Karpas-422 (cell line): ENCODE measurements around the gene TRIM10. TPM values are rescaled to one million over a fixed set of nuclear protein-coding genes. Genes with fewer than 3 reads are reported as not detected.
"Not testable (repeated sequence)": the region's sequence is repeated elsewhere in the genome, so short reads cannot be mapped to it uniquely, and the experiment has no call there.

ENCODE experiments used
- DNase-seq: peaks from one replicate; pipeline ENCODE4 v3.0.0-alpha.2; 2015
- H2AFZ ChIP-seq: fragments of 200-600 bp; sonication (generic); 2 replicates; pipeline ENCODE4 v1.6.1; 2014; ENCODE audit warnings: antibody characterized with exemption, low read length, mixed read lengths
- H3K27ac ChIP-seq: fragments of 200-600 bp; sonication (generic); 2 replicates; pipeline ENCODE4 v1.5.1; 2014; ENCODE audit warnings: mild to moderate bottlenecking, low read length, moderate library complexity
- H3K27me3 ChIP-seq: fragments of 200-600 bp; sonication (generic); 2 replicates; pipeline ENCODE4 v1.6.1; 2014; ENCODE audit warnings: low read length, mixed read lengths
- H3K36me3 ChIP-seq: fragments of 200-600 bp; sonication (generic); 2 replicates; pipeline ENCODE4 v1.6.1; 2014; ENCODE audit warnings: low read length, mixed read lengths; ENCODE audit not compliant: insufficient read depth
- H3K4me1 ChIP-seq: fragments of 200-600 bp; sonication (generic); 2 replicates; pipeline ENCODE4 v1.6.1; 2014; ENCODE audit warnings: mild to moderate bottlenecking, low read length, mixed read lengths
- H3K4me2 ChIP-seq: fragments of 200-600 bp; sonication (generic); 2 replicates; pipeline ENCODE4 v1.6.1; 2014; ENCODE audit warnings: low read length, low read depth, mild to moderate bottlenecking; ENCODE audit not compliant: poor library complexity, severe bottlenecking
- H3K4me3 ChIP-seq: fragments of 200-600 bp; sonication (generic); 2 replicates; pipeline ENCODE4 v1.5.1; 2014; ENCODE audit warnings: mild to moderate bottlenecking, antibody characterized with exemption, low read length, mixed read lengths
- H3K79me2 ChIP-seq: fragments of 200-600 bp; sonication (generic); 2 replicates; pipeline ENCODE4 v1.6.1; 2014; ENCODE audit warnings: mild to moderate bottlenecking, low read length, mixed read lengths
- H3K9ac ChIP-seq: fragments of 200-600 bp; sonication (generic); 2 replicates; pipeline ENCODE4 v1.6.0; 2014; ENCODE audit warnings: low read length
- H3K9me2 ChIP-seq: fragments of 200-600 bp; sonication (generic), shearing (Covaris generic); replicated peaks from 2 replicates; pipeline ENCODE4 v1.6.0; 2014; ENCODE audit warnings: mild to moderate bottlenecking, low read length, moderate library complexity; ENCODE audit not compliant: insufficient read depth
- H3K9me3 ChIP-seq: fragments of 300-700, 200-600 bp; sonication (generic); 2 replicates; pipeline ENCODE4 v1.6.1; 2014; ENCODE audit warnings: low read length, mixed read lengths
- H4K20me1 ChIP-seq: fragments of 200-600 bp; sonication (generic); 2 replicates; pipeline ENCODE4 v1.6.1; 2014; ENCODE audit warnings: mild to moderate bottlenecking, antibody characterized with exemption, low read length, low read depth; ENCODE audit not compliant: insufficient read depth
- total RNA-seq: library from RNA; depleted of rRNA; stranded (reverse); fragments of >200 nt; shearing (Covaris generic); gene quantifications from 2 replicates; pipeline ENCODE4 v1.2.3, GENCODE V29; 2014; ENCODE audit warnings: low replicate concordance

Gene TRIM10
- total RNA-seq, 1 experiment from 2014 or later = not detected

DNA sequence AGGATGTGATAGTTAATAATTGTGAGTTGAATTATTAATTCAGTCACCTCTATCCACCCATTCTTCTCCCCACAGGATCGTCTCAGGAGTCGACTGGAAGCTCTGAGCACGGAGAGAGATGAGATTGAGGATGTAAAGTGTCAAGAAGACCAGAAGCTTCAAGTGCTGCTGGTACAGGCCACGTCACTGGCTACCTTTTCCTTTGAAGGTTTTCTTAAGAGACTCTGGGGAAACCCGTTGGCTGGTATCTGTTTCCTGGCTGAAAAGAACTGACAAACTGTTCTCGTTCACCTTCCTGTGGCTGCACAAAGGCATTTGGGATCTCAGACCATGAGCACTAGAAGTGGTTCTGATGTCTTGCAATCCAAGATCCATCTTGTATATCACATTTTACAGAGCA, 6.1 kb upstream of the TRIM10 start:
- no peak overlapping the region for H3K4me3 ChIP-seq
- no peaks in the 10 kb centered on the region for H3K9me3 ChIP-seq
- no peak overlapping the region for H3K4me2 ChIP-seq
- H3K4me1 ChIP-seq = no peaks in the 10 kb centered on the region
- H3K27ac ChIP-seq = no peak overlapping the region
- H3K36me3 ChIP-seq = no peaks in the 10 kb centered on the region
- no peaks in the 10 kb centered on the region for H3K9me2 ChIP-seq
- no peaks in the 10 kb centered on the region for H3K79me2 ChIP-seq
- no peaks in the 10 kb centered on the region for H4K20me1 ChIP-seq
- H3K9ac ChIP-seq = no peak overlapping the region
- no peak overlapping the region for H2AFZ ChIP-seq
- no peak for DNase-seq
- no peaks in the 10 kb centered on the region for H3K27me3 ChIP-seq

DNA sequence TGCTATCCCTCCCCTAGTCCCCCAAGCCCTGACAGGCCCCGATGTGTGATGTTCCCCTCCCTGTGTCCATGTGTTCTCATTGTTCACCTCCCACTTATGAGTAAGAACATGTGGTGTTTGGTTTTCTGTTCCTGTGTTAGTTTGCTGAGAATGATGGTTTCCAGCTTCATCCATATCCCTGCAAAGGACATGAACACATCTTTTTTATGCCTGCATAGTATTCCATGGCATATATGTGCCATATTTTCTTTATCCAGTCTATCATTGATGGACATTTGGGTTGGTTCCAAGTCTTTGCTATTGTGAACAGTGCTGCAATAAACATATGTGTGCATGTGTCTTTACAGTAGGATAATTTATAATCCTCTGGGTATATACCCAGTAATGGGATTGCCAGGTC, 4.2 kb upstream of the TRIM10 start:
- H3K27me3 ChIP-seq, H4K20me1 ChIP-seq, H3K4me1 ChIP-seq, H3K79me2 ChIP-seq, H3K36me3 ChIP-seq, H3K9me2 ChIP-seq, H3K4me2 ChIP-seq, H2AFZ ChIP-seq, H3K9me3 ChIP-seq, H3K27ac ChIP-seq, H3K4me3 ChIP-seq, DNase-seq, H3K9ac ChIP-seq: not testable (repeated sequence)

DNA sequence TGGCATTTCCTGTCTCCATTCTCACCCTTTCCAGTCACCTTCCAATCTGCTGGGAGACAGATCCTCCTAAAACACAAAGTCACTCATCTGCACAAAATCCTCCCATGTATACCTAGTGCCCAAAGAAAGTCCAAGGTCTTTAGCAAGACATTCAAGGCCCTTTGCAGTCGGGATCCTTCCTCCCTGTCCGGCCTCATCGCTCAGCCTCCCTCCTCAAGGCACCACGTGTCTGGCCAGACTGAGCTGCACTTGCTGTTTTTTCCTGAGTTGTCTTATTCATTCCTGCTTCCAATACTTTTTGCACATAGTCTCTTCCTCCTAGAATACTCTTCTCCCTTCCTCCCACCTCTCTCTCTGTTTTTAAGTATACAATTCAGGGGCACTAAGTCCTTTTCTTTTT, 3.7 kb upstream of the TRIM10 start:
- H3K9ac ChIP-seq = no peak overlapping the region
- H3K4me2 ChIP-seq = no peak overlapping the region

DNA sequence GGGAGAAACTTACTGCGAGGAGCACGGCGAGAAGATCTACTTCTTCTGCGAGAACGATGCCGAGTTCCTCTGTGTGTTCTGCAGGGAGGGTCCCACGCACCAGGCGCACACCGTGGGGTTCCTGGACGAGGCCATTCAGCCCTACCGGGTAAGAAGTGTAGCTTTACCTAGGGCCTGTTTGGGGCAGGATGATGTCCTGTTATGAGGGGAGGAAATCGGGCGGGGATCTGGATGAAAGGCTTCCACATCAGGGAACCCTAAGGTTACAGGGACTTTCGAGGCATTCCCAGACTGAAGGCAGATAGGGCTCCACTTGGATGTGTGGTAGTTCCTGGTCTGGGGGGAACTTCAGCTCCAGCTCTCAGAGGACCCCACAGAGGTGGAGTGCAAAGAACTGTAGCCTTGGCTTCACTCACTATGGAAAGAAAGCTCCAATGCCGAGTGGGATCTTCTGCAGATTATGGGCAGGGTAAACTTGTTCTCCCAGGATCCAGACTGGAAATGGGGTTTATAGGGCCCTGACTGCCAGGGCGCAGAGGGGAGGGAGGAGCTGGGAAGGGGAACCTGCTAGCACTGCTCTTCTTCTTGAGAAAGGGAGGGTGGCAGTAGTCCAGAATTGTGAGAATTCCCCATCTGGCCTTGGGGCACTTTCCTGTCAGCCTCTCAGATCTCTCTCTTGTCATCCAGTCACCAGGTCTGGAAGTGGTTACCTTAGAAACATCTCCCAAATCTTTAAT, 3.1 kb upstream of the TRIM10 start:
- Histone ChIP-seq H3K27ac (no peak overlapping the region), H3K9ac (no peak overlapping the region), H3K36me3 (no peaks in the 10 kb centered on the region), H3K27me3 (no peaks in the 10 kb centered on the region), H2AFZ (no peak overlapping the region), H3K9me3 (no peaks in the 10 kb centered on the region), H3K4me1 (no peaks in the 10 kb centered on the region), H3K9me2 (no peaks in the 10 kb centered on the region), H3K4me2 (no peak overlapping the region), H3K79me2 (no peaks in the 10 kb centered on the region), H4K20me1 (no peaks in the 10 kb centered on the region), H3K4me3 (no peak overlapping the region)
- no peak for DNase-seq

More for the DNA sequence above, 3.7 kb upstream of the TRIM10 start:
- DNase-seq = no peak
- H3K4me1 ChIP-seq = no peaks in the 10 kb centered on the region
- H3K27ac ChIP-seq = no peak overlapping the region
- no peak overlapping the region for H3K4me3 ChIP-seq
- H3K79me2 ChIP-seq = no peaks in the 10 kb centered on the region
- no peaks in the 10 kb centered on the region for H3K9me2 ChIP-seq
- no peaks in the 10 kb centered on the region for H3K36me3 ChIP-seq
- H3K27me3 ChIP-seq = no peaks in the 10 kb centered on the region
- no peaks in the 10 kb centered on the region for H3K9me3 ChIP-seq
- no peaks in the 10 kb centered on the region for H4K20me1 ChIP-seq
- H2AFZ ChIP-seq = no peak overlapping the region

DNA sequence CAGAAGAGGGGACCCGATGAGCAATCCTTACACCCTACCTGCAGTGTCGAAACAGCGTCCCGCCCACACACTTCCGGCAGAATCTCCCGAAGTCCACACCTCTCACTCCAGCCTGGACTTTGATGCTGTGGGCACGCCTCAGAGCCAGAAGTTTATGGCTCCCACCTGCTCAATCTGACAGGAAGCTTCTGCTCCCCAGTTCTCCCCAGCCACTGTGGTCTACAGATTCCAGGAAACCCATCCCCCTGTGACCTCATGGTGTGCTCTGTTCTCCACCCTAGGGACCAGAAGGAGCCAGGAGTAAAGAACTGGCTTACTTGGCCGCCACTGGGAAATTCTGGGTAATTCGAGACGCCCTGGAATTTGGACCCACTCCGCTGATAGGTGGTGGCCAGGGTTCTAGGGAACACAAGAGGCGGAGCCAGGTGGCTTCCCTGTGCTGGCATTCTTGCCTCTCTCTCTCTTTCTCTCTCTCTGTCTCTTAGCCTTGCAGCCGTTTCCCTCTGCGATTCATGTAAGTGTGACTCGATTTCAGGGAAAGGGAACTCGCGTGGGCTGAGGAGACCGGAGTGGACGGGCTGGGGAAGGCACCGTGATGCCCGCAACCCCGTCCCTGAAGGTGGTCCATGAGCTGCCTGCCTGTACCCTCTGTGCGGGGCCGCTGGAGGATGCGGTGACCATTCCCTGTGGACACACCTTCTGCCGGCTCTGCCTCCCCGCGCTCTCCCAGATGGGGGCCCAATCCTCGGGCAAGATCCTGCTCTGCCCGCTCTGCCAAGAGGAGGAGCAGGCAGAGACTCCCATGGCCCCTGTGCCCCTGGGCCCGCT, 2.3 kb upstream of the TRIM10 start, which contains the start of gene TRIM15:
Gene TRIM15, plus strand, starts transcription at position 457 of the 828 bp plus-strand sequence. Its CDS starts 139 bp downstream, at position 596.
- no peak for DNase-seq
- no peak within 1 kb of the TSS for H3K9ac ChIP-seq
- H3K27ac ChIP-seq = no peak within 1 kb of the TSS
- H3K9me3 ChIP-seq = no peaks in the 10 kb centered on the region
- no peaks in the 10 kb centered on the region for H3K36me3 ChIP-seq
- no peaks in the 10 kb centered on the region for H3K9me2 ChIP-seq
- H3K4me1 ChIP-seq = no peaks in the 10 kb centered on the region
- H3K4me2 ChIP-seq = no peak within 1 kb of the TSS
- no peaks in the 10 kb centered on the region for H4K20me1 ChIP-seq
- no peak within 1 kb of the TSS for H3K4me3 ChIP-seq
- no peak within 1 kb of the TSS for H2AFZ ChIP-seq
- no peaks in the 10 kb centered on the region for H3K79me2 ChIP-seq
- no peaks in the 10 kb centered on the region for H3K27me3 ChIP-seq

DNA sequence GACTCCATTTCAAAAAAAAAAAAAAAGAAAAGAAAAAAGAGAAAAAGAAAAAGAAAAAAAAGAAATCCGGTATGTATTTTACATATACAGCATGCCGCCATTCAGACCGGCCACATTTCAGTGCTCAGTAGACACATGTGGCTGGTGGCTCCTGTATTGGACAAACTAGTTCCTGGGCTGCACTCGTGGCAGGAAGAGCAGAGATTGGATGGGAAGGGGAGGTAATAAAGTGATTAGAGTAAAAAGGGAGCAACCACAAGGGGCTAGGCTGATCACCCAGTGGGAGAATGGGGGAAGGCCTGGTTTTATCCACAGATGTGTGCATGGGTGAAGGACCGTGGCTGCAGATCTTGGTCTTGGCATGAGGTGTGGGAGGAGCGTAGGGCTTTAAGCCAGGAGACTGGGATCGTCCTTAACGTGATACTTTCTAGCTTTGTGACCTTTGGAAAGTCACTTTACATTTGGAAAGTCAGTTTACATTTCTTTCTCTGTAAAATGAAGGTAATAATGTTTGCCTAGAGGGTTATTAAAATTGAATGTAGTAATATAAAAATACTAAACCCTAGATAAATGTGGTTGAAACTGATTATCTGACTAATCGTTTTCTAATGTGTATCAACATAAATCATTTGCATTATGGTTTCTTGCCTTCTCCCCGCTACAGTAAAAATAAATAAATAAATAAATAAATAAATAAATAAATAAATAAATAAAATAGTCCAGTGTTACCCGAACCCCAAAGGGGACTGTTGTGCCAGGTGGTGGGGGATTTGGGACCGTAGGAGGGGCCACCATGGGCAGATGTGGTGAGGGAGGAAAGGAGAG, 1.5 kb upstream of the TRIM10 start:
- H3K27me3 ChIP-seq = no peaks in the 10 kb centered on the region
- no peak for DNase-seq
- H3K9me2 ChIP-seq = no peaks in the 10 kb centered on the region
- no peak overlapping the region for H3K4me3 ChIP-seq
- H3K27ac ChIP-seq = no peak overlapping the region
- no peaks in the 10 kb centered on the region for H3K4me1 ChIP-seq
- H3K9me3 ChIP-seq = no peaks in the 10 kb centered on the region
- no peak overlapping the region for H3K9ac ChIP-seq
- H2AFZ ChIP-seq = no peak overlapping the region
- no peaks in the 10 kb centered on the region for H4K20me1 ChIP-seq
- no peaks in the 10 kb centered on the region for H3K36me3 ChIP-seq
- no peak overlapping the region for H3K4me2 ChIP-seq
- H3K79me2 ChIP-seq = no peaks in the 10 kb centered on the region

DNA sequence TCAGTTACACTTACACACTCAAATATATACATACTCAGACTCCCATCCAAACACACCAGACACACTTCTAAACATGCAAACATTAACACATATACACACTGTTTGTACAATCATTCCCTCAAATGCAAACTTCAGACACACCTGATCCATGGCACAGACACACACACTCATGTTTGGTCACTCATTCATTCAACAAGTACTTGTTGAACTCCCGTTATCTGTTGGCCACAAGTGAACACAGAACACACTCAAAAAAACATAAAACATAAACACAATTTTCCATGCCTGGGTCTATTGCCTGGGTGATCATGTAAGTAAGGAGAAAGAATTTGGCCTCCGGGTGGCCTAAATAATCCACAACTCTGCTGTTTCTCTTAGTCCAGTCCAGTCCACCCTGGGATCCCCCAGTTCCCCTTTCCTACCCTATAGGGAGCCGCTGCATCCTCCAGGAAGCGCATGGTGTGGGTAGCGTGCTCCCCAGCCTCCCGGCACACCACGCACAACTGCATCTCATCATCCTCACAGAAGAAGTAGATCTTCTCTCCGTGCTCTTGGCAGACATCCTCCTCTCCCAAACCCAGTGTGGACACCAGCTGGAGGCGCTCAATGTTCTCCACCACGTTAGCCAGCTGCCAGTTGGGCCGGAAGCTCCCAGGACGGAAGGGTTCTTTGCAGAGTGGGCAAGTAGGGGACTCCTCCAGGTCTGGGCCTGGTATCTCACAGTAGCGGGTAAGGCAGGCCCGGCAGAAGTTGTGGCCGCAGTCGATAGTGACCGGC, 815 bp downstream of the TRIM10 start:
- Histone ChIP-seq H3K79me2 (no peaks in the 10 kb centered on the region), H3K9ac (no peak overlapping the region), H3K27ac (no peak overlapping the region), H3K9me2 (no peaks in the 10 kb centered on the region), H3K4me3 (no peak overlapping the region), H3K4me2 (no peak overlapping the region), H3K36me3 (no peaks in the 10 kb centered on the region), H4K20me1 (no peaks in the 10 kb centered on the region), H3K4me1 (no peaks in the 10 kb centered on the region), H3K9me3 (no peaks in the 10 kb centered on the region), H2AFZ (no peak overlapping the region), H3K27me3 (no peaks in the 10 kb centered on the region)
- no peak for DNase-seq
